ENCODE measurements around the gene MGLL. TPM values are rescaled to one million over a fixed set of nuclear protein-coding genes. Genes with fewer than 3 reads are reported as not detected.

Gene MGLL
- total RNA-seq, 1 donor from 2014 or later = 27.3 TPM

DNA sequence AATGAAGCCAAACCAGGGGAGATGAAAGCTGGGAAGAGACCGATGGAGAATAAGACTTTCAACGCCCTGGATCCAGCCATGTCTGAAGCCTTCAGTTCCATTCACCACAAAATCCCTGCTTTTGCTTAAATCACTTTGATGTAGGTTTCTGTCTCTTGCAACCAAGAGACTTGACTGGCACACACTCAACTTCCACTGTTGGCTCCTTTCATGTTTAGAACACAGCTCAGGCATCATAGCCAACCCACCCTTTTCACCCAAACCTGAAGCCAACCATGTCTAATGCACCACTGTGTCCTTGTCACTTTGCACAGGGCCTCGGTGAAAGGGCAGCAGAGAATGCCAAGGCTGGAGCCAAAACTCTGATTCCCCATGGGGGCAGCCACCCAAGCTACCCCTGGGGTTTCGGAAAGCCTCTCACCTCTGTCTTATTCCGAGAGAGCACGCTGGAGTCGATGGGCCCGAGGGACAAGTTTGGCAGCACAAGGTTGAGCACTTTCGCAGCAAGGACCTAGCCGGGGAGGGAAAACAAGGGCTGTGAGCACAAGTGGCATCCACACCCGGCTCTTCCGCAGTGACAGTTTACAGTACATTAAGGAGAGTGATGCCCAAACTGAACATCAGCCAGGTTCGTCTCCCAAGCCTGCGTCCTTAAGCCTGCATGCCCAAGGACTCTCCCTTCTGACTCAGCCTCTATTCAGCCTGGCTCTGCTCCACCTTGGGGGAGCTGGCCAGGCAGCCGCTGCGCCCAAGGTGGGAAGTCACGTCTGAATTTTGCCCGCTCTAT, 112.0 kb downstream of the MGLL start:
- Mint-ChIP-seq H3K4me1 (ENCODE audit: low read depth, unreplicated experiment) (peaks cover 4% of the 10 kb centered on the region), H3K36me3 (ENCODE audit: low read depth, unreplicated experiment) (peaks cover 13% of the 10 kb centered on the region), H3K9me3 (ENCODE audit: unreplicated experiment) (no peaks in the 10 kb centered on the region), H3K27ac (ENCODE audit: unreplicated experiment) (peak overlapping the region; percentile 47), H3K4me3 (ENCODE audit: unreplicated experiment) (no peak overlapping the region), H3K27me3 (ENCODE audit: low read depth, unreplicated experiment) (peaks cover 8% of the 10 kb centered on the region)
- Histone ChIP-seq H3K27me3 (ENCODE audit: insufficient read depth, low read length) (no peaks in the 10 kb centered on the region), H3K4me1 (ENCODE audit: insufficient read depth, low read length) (peaks cover 10% of the 10 kb centered on the region), H3K36me3 (ENCODE audit: insufficient read depth, low read length) (no peaks in the 10 kb centered on the region), H3K9me3 (ENCODE audit: insufficient read depth, low read depth, low read length) (no peaks in the 10 kb centered on the region), H3K27ac (ENCODE audit: low read depth, low read length) (no peak overlapping the region), H3K79me2 (ENCODE audit: insufficient read depth, low read length) (no peaks in the 10 kb centered on the region), H4K20me1 (ENCODE audit: insufficient read depth, low read length) (no peaks in the 10 kb centered on the region), H2AFZ (ENCODE audit: low read depth, low read length) (no peak overlapping the region), H3K9ac (ENCODE audit: low read length) (no peak overlapping the region), H3K4me2 (ENCODE audit: low read length) (peak overlapping the region; percentile 37), H3K4me3 (ENCODE audit: insufficient read depth, low read depth, low read length) (no peak overlapping the region)
- DNase-seq (ENCODE audit: low read depth) = no peak
- no peak for TF ChIP-seq CTCF (IDR thresholded peaks at IDR 0.05; ENCODE audit: insufficient read depth, low read depth, low read length)
- FAIRE-seq = no peak

GRCh38 chr3:127709320-127710060, 112.8 kb downstream of the MGLL start:
- TF ChIP-seq CTCF (IDR thresholded peaks at IDR 0.05; ENCODE audit: insufficient read depth, low read depth, low read length) = no peak
- peaks cover 4% of the 10 kb centered on the region for H3K4me1 Mint-ChIP-seq (ENCODE audit: low read depth, unreplicated experiment)
- peaks cover 1% of the 10 kb centered on the region for H3K9me3 Mint-ChIP-seq (ENCODE audit: unreplicated experiment)
- Histone ChIP-seq H4K20me1 (ENCODE audit: insufficient read depth, low read length) (no peaks in the 10 kb centered on the region), H3K4me3 (ENCODE audit: insufficient read depth, low read depth, low read length) (no peak overlapping the region), H3K9me3 (ENCODE audit: insufficient read depth, low read depth, low read length) (no peaks in the 10 kb centered on the region), H3K9ac (ENCODE audit: low read length) (no peak overlapping the region), H3K79me2 (ENCODE audit: insufficient read depth, low read length) (no peaks in the 10 kb centered on the region), H3K36me3 (ENCODE audit: insufficient read depth, low read length) (no peaks in the 10 kb centered on the region), H3K27me3 (ENCODE audit: insufficient read depth, low read length) (no peaks in the 10 kb centered on the region), H3K27ac (ENCODE audit: low read depth, low read length) (no peak overlapping the region), H2AFZ (ENCODE audit: low read depth, low read length) (no peak overlapping the region), H3K4me1 (ENCODE audit: insufficient read depth, low read length) (peaks cover 10% of the 10 kb centered on the region), H3K4me2 (ENCODE audit: low read length) (no peak overlapping the region)
- H3K4me3 Mint-ChIP-seq (ENCODE audit: unreplicated experiment) = no peak overlapping the region
- no peak for FAIRE-seq
- peaks cover 8% of the 10 kb centered on the region for H3K27me3 Mint-ChIP-seq (ENCODE audit: low read depth, unreplicated experiment)
- no peak for DNase-seq (ENCODE audit: low read depth)
- no peak overlapping the region for H3K27ac Mint-ChIP-seq (ENCODE audit: unreplicated experiment)
- H3K36me3 Mint-ChIP-seq (ENCODE audit: low read depth, unreplicated experiment) = peaks cover 19% of the 10 kb centered on the region

DNA sequence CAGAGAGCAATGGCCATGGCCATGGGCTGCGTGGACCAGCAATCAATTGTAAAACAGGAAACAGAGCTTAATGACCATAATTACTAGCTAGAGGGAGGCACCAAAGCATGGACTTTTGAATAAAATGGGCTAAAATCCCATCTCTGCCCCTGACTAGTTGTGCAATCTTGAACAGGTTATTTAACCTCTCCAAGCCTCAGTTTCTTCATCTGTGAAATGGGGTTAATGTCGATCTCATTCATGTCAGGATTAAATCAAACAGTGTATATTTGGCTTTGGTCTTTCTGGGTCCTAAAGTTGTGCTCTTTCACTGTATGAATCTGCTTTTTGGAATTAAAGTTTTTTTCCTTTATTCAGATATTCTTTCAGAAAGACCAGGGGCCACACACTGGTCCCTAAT, 113.5 kb downstream of the MGLL start:
- no peak overlapping the region for H3K9ac ChIP-seq (ENCODE audit: low read length)
- H3K27me3 ChIP-seq (ENCODE audit: insufficient read depth, low read length) = no peaks in the 10 kb centered on the region
- no peak overlapping the region for H3K4me2 ChIP-seq (ENCODE audit: low read length)
- DNase-seq (ENCODE audit: low read depth) = no peak
- Mint-ChIP-seq H3K9me3 (ENCODE audit: unreplicated experiment) (peaks cover 5% of the 10 kb centered on the region), H3K4me3 (ENCODE audit: unreplicated experiment) (no peak overlapping the region), H3K4me1 (ENCODE audit: low read depth, unreplicated experiment) (peaks cover 4% of the 10 kb centered on the region), H3K27me3 (ENCODE audit: low read depth, unreplicated experiment) (peaks cover 8% of the 10 kb centered on the region), H3K36me3 (ENCODE audit: low read depth, unreplicated experiment) (peaks cover 18% of the 10 kb centered on the region), H3K27ac (ENCODE audit: unreplicated experiment) (no peak overlapping the region)
- no peak overlapping the region for H3K4me3 ChIP-seq (ENCODE audit: insufficient read depth, low read depth, low read length)
- H3K36me3 ChIP-seq (ENCODE audit: insufficient read depth, low read length) = no peaks in the 10 kb centered on the region
- no peak for FAIRE-seq
- H3K4me1 ChIP-seq (ENCODE audit: insufficient read depth, low read length) = peaks cover 10% of the 10 kb centered on the region
- no peaks in the 10 kb centered on the region for H3K79me2 ChIP-seq (ENCODE audit: insufficient read depth, low read length)
- H2AFZ ChIP-seq (ENCODE audit: low read depth, low read length) = no peak overlapping the region
- no peak for TF ChIP-seq CTCF (IDR thresholded peaks at IDR 0.05; ENCODE audit: insufficient read depth, low read depth, low read length)
- TF ChIP-seq EZH2 (IDR thresholded peaks at IDR 0.05; ENCODE audit: insufficient read depth, low read length) = no peak
- H4K20me1 ChIP-seq (ENCODE audit: insufficient read depth, low read length) = no peaks in the 10 kb centered on the region
- no peaks in the 10 kb centered on the region for H3K9me3 ChIP-seq (ENCODE audit: insufficient read depth, low read depth, low read length)
- H3K27ac ChIP-seq (ENCODE audit: low read depth, low read length) = no peak overlapping the region
